ENCODE measurements around the gene KRTAP12-3.

KRTAP12-3 gene

DNA sequence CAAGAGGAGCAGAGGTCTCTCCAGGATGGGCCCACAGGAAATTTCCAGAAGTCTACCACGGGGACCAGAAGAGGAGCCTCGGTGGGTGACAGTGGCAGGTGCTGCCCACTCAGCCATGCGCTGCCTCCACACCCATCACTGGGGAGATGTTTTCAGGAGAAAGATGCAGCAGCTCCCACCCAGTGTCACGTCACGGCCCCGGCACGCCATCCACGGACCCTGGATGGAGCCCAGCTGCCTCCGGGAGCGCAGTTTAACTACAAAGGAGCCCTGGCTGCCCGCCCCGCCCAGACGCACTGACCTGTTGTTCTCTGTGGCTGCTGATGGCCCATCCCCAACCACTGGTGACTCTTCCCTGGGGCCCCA, 46.9 kb downstream of the KRTAP12-3 start:
- no peak for DNase-seq

DNA sequence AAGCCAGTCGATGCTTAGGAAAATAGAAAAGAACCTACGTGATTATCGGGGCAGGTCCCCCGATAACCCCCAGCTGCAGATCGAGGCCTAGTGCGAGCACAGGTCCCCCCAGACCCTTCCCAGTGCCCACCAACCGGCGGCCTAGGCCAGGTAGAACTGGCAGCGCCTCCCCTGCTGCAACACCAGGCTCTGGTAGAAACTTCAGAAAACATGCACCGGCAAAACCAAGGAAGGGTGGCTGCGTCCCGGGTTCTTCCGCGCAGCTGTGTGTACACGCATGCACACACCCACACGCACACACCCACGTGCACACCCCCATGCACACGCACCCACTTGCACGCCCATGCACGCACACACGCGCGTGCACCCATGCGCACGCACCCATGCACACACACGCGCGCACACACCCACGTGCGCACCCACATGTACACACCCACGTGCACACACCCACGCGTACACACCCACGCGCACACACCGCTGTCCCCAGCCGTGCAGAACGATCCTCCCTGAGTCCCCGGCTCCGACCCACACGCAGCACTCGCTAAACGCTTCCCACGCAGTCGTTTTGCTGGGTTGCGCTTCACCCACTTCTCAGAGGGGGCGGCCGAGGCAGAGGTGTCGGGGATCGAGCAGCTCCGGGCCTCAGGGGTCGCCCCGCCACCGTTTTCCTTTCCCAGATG, 48.4 kb downstream of the KRTAP12-3 start:
- DNase-seq, result no peak

DNA sequence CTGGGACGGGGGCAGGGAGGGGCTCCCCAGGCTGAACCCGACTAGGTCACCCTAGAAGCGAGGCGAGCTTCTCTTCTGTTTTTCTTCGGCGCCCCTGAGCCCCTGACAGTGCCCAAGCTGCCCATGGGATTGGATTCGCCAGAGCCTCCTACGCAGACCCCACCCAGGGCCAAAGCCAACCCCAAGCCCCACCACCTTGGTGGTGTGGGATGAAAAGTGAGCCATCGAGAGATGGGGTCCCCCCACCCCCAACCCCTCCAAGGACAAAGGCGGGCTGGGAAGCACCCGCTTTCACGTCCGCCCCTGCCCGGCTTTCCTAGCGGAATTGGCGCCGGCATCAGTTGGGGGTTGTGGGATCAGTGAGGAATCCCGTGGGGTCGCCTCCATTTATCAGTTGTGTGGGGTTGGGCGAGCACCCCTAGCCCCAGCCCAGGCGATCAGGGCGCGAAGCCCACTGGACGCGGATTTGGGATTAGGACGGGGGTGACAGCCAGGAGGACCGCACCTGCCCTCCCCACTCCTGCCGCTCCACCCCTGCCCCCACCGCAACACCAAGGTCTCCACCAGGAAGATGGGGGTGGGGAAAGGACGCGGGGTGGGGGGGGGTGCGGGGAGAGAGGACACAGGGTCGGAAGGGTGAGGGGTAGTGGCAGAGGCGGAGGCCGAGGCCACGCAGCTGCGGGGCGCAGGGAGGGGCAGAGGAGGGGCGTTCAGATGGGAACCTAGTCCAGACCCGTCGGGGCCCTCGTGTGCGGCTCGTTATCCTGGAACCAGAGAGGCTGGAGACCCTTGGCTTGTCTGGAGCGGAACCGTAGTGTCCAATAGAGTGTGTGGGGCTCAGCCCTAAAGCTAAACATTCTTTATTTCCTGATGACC, 49.2 kb downstream of the KRTAP12-3 start:
- DNase-seq, result no peak
